ENCODE measurements around the gene MIF4GD.
A peak's percentile ranks its signal among the peaks of the same experiment; 100 is the strongest.
"Not testable (repeated sequence)": the region's sequence is repeated elsewhere in the genome, so short reads cannot be mapped to it uniquely, and the experiment has no call there.

MIF4GD gene

DNA sequence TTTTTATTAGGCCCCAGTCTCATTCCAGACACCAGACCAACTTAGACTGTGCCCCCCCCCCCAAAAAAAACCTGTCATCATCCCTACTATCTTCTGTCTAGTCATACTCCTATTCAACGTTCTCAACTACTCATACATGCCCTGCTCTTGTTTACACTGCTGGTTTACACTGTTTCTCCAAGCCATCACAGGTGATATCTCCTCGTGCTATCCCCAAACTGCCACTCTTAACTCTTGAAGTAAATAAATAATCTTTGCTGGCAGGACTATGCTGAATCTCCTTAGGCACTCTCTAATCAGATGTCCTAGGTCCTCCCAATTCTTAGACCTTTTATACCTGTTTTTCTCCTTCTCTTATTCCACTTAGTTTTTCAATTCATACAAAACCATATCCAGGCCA, 13.8 kb downstream of the MIF4GD start:
- not testable (repeated sequence) for DNase-seq

GRCh38 chr17:75255954-75256698, 14.9 kb downstream of the MIF4GD start:
- not testable (repeated sequence) for DNase-seq

GRCh38 chr17:75252039-75252816, 18.8 kb downstream of the MIF4GD start:
- DNase-seq, result no peak

DNA sequence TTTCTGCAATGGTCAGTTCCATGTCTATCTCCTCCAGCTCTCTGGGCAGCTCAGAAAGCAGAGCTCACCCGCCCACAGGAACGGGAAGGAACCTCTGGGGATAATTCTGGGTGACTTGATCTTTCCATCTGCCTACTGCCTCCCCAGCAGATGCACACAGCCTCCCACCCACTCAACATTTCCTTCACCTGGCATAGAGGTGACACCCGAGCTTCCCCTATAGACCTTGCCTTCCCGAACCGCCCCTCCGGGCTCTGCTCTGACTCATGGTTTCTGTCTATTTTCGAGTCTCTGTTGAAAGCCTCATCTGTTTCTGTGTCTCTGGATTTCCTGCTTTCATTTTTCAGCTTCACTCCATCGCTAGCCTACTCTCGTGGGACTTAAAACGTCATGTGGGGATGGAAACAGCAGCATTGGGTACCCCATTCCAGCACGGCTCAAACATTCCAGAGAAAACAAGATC, 21.0 kb downstream of the MIF4GD start:
- no peak for DNase-seq

- no peak for DNase-seq
These were observed 21.5 kb downstream of the MIF4GD start for GRCh38 chr17:75249564-75249963.

GRCh38 chr17:75246404-75246803, 24.6 kb downstream of the MIF4GD start:
- DNase-seq, result no peak

DNA sequence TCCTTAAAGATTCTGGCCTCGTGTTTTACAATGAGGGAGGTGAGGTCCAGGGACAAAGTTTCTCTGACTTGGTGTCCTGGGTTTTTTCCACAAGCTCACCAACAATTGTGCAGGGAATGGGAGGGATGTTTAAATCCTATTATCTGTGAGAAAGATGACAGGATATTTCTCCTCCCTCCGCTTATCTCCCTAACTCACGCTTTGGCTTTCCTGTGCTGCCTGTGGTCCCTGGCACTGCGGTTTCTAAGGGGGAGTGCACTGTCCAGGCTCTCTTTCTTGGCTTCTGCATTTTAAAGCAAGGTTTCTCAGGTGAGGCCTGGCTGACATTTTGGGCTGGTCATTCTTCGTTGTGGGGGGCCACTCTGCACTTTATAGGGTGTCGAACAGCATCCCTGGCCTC, 26.0 kb downstream of the MIF4GD start:
- DNase-seq, result no peak

GRCh38 chr17:75244133-75244866, 26.7 kb downstream of the MIF4GD start:
- no peak for DNase-seq

DNA sequence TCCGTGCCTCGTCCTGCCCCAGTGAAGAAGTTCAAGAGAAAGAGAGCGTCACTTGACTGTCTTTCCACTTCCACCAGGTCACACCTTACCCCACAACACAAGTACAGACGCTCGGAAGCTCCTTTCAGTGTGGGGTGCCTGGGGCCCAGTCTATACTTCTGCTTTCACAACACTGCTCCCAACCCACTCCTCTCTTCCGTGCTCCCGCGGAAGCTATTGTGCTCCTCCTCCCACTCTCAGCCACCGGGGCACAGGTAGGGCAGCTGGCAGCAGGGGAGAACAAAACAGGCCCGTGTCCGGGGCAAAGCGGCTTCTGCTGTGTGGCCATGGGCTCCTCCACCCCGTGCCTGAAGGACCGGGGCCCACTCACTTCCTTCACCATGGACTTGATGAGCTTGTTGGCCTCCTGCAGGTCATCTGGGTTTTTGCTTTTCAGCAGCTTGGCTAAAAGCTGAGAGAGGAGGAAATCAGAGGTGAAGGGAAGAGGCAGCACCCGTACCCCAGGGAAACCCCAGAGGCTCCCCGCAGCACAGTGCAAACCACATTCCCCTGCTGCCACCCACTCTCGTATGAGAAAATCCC, 28.5 kb downstream of the MIF4GD start:
- DNase-seq, result no peak

DNA sequence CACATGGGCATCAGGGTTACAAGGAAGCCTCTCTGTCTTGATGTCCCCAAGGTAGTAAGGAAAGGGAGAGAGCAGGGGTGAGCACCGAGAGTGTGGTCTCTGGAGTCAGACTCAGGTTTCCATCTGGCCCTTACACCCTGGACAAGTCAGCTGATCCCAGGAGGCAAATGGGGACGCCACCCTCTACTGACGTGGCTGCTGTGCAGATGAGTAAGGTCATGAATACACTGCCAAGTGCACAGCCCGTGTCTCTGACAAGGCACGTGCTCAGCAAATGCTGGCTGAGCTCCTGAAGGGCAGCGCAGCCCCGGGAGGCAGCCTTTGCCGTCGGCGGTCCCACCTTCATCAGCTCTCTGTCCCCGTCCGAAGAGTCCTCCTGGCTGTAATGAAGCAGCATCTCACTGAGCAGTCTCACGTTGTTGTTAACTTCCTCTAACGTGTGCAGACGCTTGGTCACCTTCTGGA, 29.0 kb downstream of the MIF4GD start:
- DNase-seq, result no peak

GRCh38 chr17:75241502-75241901, 29.5 kb downstream of the MIF4GD start:
- DNase-seq, result no peak

GRCh38 chr17:75241143-75241430, 29.9 kb downstream of the MIF4GD start:
- DNase-seq, result no peak

- DNase-seq, result peak; percentile 89
These were observed 30.5 kb downstream of the MIF4GD start for GRCh38 chr17:75240394-75241142.

- DNase-seq, result no peak
These were observed 31.1 kb downstream of the MIF4GD start for GRCh38 chr17:75239778-75240393.

GRCh38 chr17:75239214-75239613, 31.8 kb downstream of the MIF4GD start:
- DNase-seq, result no peak

DNA sequence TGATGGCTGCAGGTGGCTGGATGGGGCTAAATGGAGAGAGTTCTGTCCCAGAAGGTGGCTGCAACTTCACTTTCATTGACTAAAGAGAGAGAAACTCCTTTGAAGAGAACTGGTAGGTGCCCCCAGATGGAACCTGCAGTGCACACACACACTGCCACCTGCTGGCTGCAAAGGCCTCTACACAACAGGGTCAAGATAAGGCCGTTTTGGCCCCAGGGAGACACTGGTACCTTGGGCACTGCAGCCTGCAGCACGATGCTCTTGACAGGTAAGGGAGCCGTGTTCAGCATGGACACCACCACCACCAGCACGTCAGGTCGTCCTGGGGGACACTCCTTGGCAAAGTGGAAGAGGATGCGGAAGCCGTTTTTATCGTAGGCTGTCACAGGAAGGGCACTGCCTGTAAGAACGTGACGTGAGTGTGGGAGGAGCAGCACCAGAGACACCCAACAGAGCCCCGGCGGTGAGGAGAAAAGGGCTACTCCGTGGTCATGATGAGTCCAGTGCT, 32.3 kb downstream of the MIF4GD start:
- peak; percentile 45 for DNase-seq

GRCh38 chr17:75238020-75238580, 32.9 kb downstream of the MIF4GD start:
- no peak for DNase-seq

GRCh38 chr17:75237100-75238014, 33.7 kb downstream of the MIF4GD start:
- no peak for DNase-seq

DNA sequence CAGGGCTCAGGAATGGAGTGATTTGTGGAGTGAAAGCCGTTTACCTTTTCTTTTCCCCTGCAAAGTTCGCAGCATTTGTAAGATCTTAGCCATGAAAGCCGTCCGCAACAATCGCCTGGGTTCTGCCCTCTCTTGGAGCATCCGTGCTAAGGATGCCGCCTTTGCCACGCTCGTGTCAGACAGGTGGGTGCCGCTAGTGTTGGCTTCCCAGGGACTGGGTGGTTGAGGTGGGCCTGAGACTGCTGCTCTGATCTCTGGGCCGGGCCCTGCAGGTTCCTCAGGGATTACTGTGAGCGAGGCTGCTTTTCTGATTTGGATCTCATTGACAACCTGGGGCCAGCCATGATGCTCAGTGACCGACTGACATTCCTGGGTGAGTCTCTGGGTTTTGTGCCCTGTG, 38.2 kb downstream of the MIF4GD start:
- DNase-seq, result no peak

DNA sequence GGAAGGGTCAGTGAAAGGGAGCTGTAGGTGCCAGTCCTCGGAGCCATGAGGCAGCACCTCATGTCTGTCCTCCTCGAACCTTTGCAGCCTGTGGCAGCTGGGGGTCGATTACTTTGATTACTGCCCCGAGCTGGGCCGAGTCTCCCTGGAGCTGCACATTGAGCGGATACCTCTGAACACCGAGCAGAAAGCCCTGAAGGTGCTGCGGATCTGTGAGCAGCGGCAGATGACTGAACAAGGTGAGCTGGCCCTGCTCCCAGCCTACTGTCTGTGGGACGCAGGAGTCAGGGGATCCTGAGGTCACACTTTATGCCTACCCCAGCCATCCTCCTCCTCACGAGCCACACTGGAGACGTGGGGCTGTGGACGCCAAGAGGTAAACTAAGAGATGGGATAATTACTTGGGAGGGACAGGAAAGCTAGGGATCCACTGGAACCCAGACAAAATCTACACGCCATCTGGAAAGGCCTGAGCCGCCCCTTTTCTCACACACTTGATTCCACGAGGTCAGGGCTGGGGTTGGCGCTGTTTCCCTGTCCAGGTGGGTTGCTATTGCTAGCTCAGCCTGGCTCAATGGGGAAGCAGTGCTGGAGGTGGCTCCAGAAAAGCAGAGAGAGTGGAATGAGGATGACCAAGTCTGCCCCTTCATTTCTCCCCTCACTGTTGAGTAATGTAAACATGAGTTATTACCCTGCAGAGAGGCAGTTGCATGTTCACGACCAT, 39.1 kb downstream of the MIF4GD start:
- DNase-seq, result no peak
